Thyroid gland (tissue), 4 donors: Measurements from ENCODE around the gene DAND5.

Experiments used
- POLR2A ChIP-seq, 2 donors: fragments of 450-650 bp; IDR thresholded peaks; one replicate each; pipeline ENCODE4 v1.6.1; 2017; ENCODE audit warnings: antibody characterized with exemption in 2 of 2, mild to moderate bottlenecking in 2 of 2, moderate library complexity in 1 of 2
- TF ChIP-seq, protein P1 (sequence below), 6 experiments: fragments of 200-600 bp in 3 of 6; fragments of 450-650 bp in 3 of 6; sonication (generic) in 3 of 6; IDR thresholded peaks; one replicate each; pipeline ENCODE4 v1.5.1; 2016 to 2019; ENCODE audit warnings: antibody characterized with exemption in 6 of 6, mild to moderate bottlenecking in 2 of 6, inconsistent platforms in 1 of 6, moderate library complexity in 1 of 6

DNA sequence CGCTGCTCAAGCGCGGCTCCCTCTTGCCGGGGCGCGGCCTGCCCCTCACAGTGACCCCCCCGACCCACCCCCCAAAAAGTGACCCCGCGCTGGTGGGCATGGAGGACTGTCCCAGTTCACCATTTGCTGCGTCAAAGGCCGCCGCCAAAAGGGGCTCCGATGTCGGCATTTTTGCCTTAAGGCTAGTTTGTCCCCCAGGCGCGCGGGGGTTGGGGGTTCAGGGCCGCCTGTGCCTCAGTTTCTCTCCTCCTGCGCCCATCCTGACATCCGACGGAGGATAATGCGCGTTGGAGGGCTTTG, 43.0 kb downstream of the DAND5 start:
- TF ChIP-seq, protein P1, sequence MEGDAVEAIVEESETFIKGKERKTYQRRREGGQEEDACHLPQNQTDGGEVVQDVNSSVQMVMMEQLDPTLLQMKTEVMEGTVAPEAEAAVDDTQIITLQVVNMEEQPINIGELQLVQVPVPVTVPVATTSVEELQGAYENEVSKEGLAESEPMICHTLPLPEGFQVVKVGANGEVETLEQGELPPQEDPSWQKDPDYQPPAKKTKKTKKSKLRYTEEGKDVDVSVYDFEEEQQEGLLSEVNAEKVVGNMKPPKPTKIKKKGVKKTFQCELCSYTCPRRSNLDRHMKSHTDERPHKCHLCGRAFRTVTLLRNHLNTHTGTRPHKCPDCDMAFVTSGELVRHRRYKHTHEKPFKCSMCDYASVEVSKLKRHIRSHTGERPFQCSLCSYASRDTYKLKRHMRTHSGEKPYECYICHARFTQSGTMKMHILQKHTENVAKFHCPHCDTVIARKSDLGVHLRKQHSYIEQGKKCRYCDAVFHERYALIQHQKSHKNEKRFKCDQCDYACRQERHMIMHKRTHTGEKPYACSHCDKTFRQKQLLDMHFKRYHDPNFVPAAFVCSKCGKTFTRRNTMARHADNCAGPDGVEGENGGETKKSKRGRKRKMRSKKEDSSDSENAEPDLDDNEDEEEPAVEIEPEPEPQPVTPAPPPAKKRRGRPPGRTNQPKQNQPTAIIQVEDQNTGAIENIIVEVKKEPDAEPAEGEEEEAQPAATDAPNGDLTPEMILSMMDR (IDR thresholded peaks at IDR 0.05), result no peak
- no peak for TF ChIP-seq POLR2A (IDR thresholded peaks at IDR 0.05)
